ENCODE results near the gene SEMA6B.

SEMA6B gene

GRCh38 chr19:4539169-4539692 lies 20.3 kb downstream of the SEMA6B start:
- H3K4me3 ChIP-seq (ENCODE audit: control insufficient read depth, low read depth, low read length): no peak overlapping the region
- no peak for TF ChIP-seq CTCF (IDR thresholded peaks at IDR 0.05; ENCODE audit: control insufficient read depth, insufficient read depth, low read depth, low read length, missing control alignments)
- no peak for DNase-seq (ENCODE audit: low read depth)

- TF ChIP-seq CTCF (IDR thresholded peaks at IDR 0.05; ENCODE audit: control insufficient read depth, insufficient read depth, low read depth, low read length, missing control alignments): no peak
- DNase-seq (ENCODE audit: low read depth): no peak
- no peak overlapping the region for H3K4me3 ChIP-seq (ENCODE audit: control insufficient read depth, low read depth, low read length)
Observed at GRCh38 chr19:4538601-4538954, 20.9 kb downstream of the SEMA6B start.

GRCh38 chr19:4537953-4538600 lies 21.4 kb downstream of the SEMA6B start:
- TF ChIP-seq CTCF (IDR thresholded peaks at IDR 0.05; ENCODE audit: control insufficient read depth, insufficient read depth, low read depth, low read length, missing control alignments): no peak
- no peak overlapping the region for H3K4me3 ChIP-seq (ENCODE audit: control insufficient read depth, low read depth, low read length)
- no peak for DNase-seq (ENCODE audit: low read depth)

GRCh38 chr19:4536798-4537197 lies 22.7 kb downstream of the SEMA6B start:
- no peak for TF ChIP-seq CTCF (IDR thresholded peaks at IDR 0.05; ENCODE audit: control insufficient read depth, insufficient read depth, low read depth, low read length, missing control alignments)
- no peak overlapping the region for H3K4me3 ChIP-seq (ENCODE audit: control insufficient read depth, low read depth, low read length)
- DNase-seq (ENCODE audit: low read depth): no peak

- DNase-seq (ENCODE audit: low read depth): no peak
- no peak for TF ChIP-seq CTCF (IDR thresholded peaks at IDR 0.05; ENCODE audit: control insufficient read depth, insufficient read depth, low read depth, low read length, missing control alignments)
- H3K4me3 ChIP-seq (ENCODE audit: control insufficient read depth, low read depth, low read length): no peak within 1 kb of the TSS
Observed at GRCh38 chr19:4534836-4535658, 24.4 kb downstream of the SEMA6B start, which contains the start of gene PLIN5. Gene PLIN5, minus strand, starts transcription at chr19:4535224. Its CDS starts 1,150 bp downstream, at chr19:4534074.

GRCh38 chr19:4533835-4534424 lies 25.6 kb downstream of the SEMA6B start:
- no peak for DNase-seq (ENCODE audit: low read depth)
- no peak for TF ChIP-seq CTCF (IDR thresholded peaks at IDR 0.05; ENCODE audit: control insufficient read depth, insufficient read depth, low read depth, low read length, missing control alignments)
- H3K4me3 ChIP-seq (ENCODE audit: control insufficient read depth, low read depth, low read length): no peak overlapping the region
